GM21737 (cell line): ENCODE measurements around the gene ESRRB.

Experiments used
- ATAC-seq: cut with Tn5 transposase; IDR thresholded peaks from one replicate; pipeline ENCODE4 v1.9.1; 2021; ENCODE audit warnings: mild to moderate bottlenecking, moderate library complexity; ENCODE audit not compliant: unreplicated experiment

Gene ESRRB

GRCh38 chr14:76446486-76446885 is 70.5 kb downstream of the ESRRB start:
- ATAC-seq = no peak

- no peak for ATAC-seq
Measured at GRCh38 chr14:76446921-76447320, 71.0 kb downstream of the ESRRB start.

GRCh38 chr14:76450476-76450875 is 74.5 kb downstream of the ESRRB start:
- no peak for ATAC-seq

- ATAC-seq = no peak
Measured at GRCh38 chr14:76456200-76456599, 80.3 kb downstream of the ESRRB start.

GRCh38 chr14:76456891-76457586 is 81.1 kb downstream of the ESRRB start:
- ATAC-seq = no peak

- ATAC-seq = no peak
Measured at GRCh38 chr14:76457841-76458240, 81.9 kb downstream of the ESRRB start.

- no peak for ATAC-seq
Measured at GRCh38 chr14:76461886-76462285, 85.9 kb downstream of the ESRRB start.

- no peak for ATAC-seq
Measured at GRCh38 chr14:76462330-76462729, 86.4 kb downstream of the ESRRB start.

- ATAC-seq = no peak
Measured at GRCh38 chr14:76463105-76463504, 87.2 kb downstream of the ESRRB start.

- ATAC-seq = no peak
Measured at GRCh38 chr14:76464856-76465255, 88.9 kb downstream of the ESRRB start.

- ATAC-seq = no peak
Measured at GRCh38 chr14:76465664-76466063, 89.7 kb downstream of the ESRRB start.

- ATAC-seq = no peak
Measured at GRCh38 chr14:76467711-76468155, 91.8 kb downstream of the ESRRB start.

- ATAC-seq = no peak
Measured at GRCh38 chr14:76472199-76472723, 96.3 kb downstream of the ESRRB start.

- no peak for ATAC-seq
Measured at GRCh38 chr14:76473481-76474263, 97.7 kb downstream of the ESRRB start.

GRCh38 chr14:76480426-76480825 is 104.5 kb downstream of the ESRRB start:
- ATAC-seq = no peak

GRCh38 chr14:76484355-76484754 is 108.4 kb downstream of the ESRRB start:
- ATAC-seq = no peak

GRCh38 chr14:76486251-76486743 is 110.4 kb downstream of the ESRRB start:
- ATAC-seq = no peak

GRCh38 chr14:76488551-76488950 is 112.6 kb downstream of the ESRRB start:
- ATAC-seq = no peak

GRCh38 chr14:76489667-76490066 is 113.7 kb downstream of the ESRRB start:
- no peak for ATAC-seq

- ATAC-seq = no peak
Measured at GRCh38 chr14:76490111-76490510, 114.2 kb downstream of the ESRRB start.

GRCh38 chr14:76490735-76491134 is 114.8 kb downstream of the ESRRB start:
- no peak for ATAC-seq
